Measurements from ENCODE around the gene MAPK9.

MAPK9 gene

DNA sequence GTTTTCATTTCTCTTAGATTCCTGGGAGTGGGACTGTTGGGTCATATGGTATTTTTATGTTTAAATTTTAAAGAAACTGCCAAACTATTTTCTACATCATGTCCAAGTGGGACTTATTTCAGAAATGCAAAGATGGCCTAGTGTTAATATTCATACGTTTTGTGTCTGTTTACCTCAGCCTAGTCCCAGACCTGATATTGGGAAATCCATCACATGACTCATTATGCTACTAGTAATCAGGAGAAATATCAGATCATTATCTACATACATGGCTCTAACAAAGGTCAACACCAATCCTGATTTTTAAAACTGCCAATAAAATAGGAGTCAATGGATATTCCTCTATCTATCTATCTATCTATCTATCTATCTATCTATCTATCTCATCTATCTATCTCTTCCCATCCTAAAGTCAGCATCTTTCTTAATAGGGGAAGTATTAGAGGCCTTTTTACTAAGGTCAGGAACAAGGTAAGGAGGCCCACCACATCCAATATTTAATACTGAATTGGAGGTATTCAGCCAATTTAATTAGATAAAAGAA, 87.5 kb downstream of the MAPK9 start:
- no peak overlapping the region for H3K4me3 ChIP-seq (ENCODE audit: low read depth, low read length)
- no peak for DNase-seq
- no peaks in the 10 kb centered on the region for H3K9me3 ChIP-seq (ENCODE audit: severe bottlenecking)
- H3K27me3 ChIP-seq (ENCODE audit: insufficient read depth, low read depth, severe bottlenecking) = no peaks in the 10 kb centered on the region
- H3K27ac ChIP-seq = no peak overlapping the region
- TF ChIP-seq, protein P1, sequence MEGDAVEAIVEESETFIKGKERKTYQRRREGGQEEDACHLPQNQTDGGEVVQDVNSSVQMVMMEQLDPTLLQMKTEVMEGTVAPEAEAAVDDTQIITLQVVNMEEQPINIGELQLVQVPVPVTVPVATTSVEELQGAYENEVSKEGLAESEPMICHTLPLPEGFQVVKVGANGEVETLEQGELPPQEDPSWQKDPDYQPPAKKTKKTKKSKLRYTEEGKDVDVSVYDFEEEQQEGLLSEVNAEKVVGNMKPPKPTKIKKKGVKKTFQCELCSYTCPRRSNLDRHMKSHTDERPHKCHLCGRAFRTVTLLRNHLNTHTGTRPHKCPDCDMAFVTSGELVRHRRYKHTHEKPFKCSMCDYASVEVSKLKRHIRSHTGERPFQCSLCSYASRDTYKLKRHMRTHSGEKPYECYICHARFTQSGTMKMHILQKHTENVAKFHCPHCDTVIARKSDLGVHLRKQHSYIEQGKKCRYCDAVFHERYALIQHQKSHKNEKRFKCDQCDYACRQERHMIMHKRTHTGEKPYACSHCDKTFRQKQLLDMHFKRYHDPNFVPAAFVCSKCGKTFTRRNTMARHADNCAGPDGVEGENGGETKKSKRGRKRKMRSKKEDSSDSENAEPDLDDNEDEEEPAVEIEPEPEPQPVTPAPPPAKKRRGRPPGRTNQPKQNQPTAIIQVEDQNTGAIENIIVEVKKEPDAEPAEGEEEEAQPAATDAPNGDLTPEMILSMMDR (IDR thresholded peaks at IDR 0.05; ENCODE audit: low read depth, low read length) = no peak
- H3K36me3 ChIP-seq = no peaks in the 10 kb centered on the region

DNA sequence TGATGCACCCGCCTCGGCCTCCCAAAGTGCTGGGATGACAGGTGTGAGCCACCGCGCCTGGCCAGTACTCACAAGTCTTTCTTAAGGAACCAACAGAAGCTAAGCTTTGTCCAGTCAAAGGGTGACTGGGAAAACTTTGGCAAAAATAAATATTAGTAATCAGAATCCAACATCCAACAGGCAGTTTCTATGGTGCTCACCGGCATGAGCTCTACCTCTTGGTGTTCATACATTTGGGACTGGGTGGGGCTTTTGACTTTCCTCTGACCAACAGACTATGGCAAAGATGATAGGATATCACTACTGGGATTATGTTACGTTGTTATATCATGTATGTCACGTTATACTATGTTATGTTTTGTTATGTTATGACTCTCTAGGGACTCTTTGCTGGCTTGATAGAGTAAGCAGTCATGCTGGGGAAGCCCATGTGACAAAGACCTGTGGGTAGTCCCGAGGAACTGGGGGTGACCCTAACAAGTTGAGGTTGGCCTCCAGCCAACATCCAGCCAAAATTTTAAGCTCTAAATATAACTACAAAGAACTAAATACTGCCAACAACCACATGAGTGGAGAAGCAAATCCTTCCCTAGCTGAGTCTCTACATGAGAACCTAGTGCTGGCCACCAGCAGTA, 88.8 kb downstream of the MAPK9 start:
- H3K36me3 ChIP-seq = no peaks in the 10 kb centered on the region
- H3K27ac ChIP-seq = no peak overlapping the region
- H3K4me3 ChIP-seq (ENCODE audit: low read depth, low read length) = no peak overlapping the region
- H3K27me3 ChIP-seq (ENCODE audit: insufficient read depth, low read depth, severe bottlenecking) = no peaks in the 10 kb centered on the region
- no peaks in the 10 kb centered on the region for H3K9me3 ChIP-seq (ENCODE audit: severe bottlenecking)
- TF ChIP-seq, protein P1 (IDR thresholded peaks at IDR 0.05; ENCODE audit: low read depth, low read length) = no peak
- no peak for DNase-seq

DNA sequence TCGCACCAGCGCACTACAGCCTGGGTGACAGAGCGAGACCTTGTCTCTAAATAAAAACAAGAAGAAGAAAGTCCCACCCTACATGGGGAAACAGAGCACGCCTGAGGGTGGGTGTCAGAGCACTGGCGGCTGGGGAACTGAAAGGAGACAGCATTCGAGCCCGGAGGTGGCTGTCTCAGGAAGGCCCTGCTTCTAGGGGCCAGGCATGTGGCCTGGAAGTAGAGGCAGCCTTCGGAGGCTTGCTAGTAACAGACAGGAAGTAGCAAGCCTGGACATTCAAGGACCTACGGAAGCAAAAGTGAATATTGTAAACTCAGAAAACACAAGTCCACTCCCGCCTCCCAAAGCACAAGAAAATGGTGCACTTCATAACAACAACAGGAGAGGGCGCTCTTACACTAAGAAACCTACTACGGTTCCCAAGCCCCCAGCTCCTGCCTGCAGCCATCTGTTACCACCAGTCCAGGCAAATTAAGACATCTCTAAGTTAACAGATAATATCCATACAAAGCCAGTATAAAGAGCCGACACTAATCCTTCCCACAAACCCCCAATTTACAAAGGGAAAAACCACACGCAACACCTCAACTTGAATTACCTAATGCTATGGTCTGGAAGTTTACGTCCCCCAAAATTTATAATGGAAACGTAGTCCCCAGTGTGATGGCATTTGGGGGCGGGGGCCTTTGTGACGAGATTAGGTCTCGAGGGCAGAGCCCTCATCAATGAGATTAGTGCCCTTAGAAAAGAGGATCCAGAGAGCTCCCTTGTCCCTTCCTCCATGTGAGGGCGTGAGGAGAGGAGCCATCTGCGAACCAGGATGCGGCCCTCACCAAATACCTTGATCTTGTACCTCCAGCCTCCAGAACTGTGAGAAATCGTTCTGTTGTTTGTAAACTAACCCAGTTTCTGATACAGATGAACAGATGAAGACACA, 90.6 kb downstream of the MAPK9 start:
- Histone ChIP-seq H3K9me3 (ENCODE audit: severe bottlenecking) (no peaks in the 10 kb centered on the region), H3K27me3 (ENCODE audit: insufficient read depth, low read depth, severe bottlenecking) (no peaks in the 10 kb centered on the region), H3K4me3 (ENCODE audit: low read depth, low read length) (peak overlapping the region; percentile 18; the same call in 1 of the 2 replicates), H3K36me3 (no peaks in the 10 kb centered on the region), H3K27ac (peak overlapping the region; percentile 33)
- peak; percentile 74 for DNase-seq
- TF ChIP-seq, protein P1 (IDR thresholded peaks at IDR 0.05; ENCODE audit: low read depth, low read length) = peak; percentile 60

DNA sequence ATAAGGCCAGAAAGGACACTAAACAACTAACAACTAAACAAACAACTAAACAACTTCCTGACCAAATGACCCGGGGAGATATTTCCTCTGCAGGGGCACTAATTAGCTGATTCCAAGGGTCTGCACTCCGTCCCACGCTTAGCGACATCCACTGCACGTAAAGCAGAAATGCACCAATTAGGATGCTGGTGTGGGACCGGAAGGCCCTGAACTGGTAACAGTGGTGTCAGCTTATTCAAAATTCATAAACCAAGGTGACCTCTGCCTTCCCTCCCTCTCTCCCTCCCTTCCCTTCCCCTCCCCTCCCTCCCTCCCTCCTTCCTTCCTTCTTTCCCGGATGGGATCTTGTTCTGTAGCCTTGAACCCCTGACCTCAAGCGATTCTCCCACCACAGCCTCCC, 92.5 kb downstream of the MAPK9 start:
- TF ChIP-seq, protein P1 (IDR thresholded peaks at IDR 0.05; ENCODE audit: low read depth, low read length) = no peak
- H3K36me3 ChIP-seq = no peaks in the 10 kb centered on the region
- H3K27ac ChIP-seq = no peak overlapping the region
- H3K4me3 ChIP-seq (ENCODE audit: low read depth, low read length) = no peak overlapping the region
- H3K27me3 ChIP-seq (ENCODE audit: insufficient read depth, low read depth, severe bottlenecking) = no peaks in the 10 kb centered on the region
- DNase-seq = no peak
- no peaks in the 10 kb centered on the region for H3K9me3 ChIP-seq (ENCODE audit: severe bottlenecking)

DNA sequence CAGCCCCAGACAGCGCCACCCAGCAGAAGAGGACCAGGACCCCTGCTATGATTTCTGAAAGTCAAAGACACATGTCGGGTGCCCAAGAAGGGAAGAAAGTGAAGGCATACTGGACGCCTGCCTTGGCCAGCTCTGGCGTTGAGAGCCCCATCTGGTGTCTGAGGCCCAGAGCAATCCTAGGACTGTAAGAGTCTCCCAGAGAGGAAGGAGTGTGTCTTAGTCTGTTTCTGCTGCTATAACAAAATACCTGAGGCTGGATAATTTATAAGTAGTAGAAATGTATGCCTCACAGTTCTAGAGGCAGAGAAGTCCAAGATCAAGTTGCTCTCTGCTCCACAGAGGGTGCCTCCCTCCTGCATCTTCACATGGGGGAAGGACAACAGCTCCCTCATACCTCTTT, 93.7 kb downstream of the MAPK9 start:
- no peaks in the 10 kb centered on the region for H3K9me3 ChIP-seq (ENCODE audit: severe bottlenecking)
- DNase-seq = no peak
- no peaks in the 10 kb centered on the region for H3K36me3 ChIP-seq
- H3K27ac ChIP-seq = no peak overlapping the region
- TF ChIP-seq, protein P1 (IDR thresholded peaks at IDR 0.05; ENCODE audit: low read depth, low read length) = no peak
- no peaks in the 10 kb centered on the region for H3K27me3 ChIP-seq (ENCODE audit: insufficient read depth, low read depth, severe bottlenecking)
- H3K4me3 ChIP-seq (ENCODE audit: low read depth, low read length) = no peak overlapping the region

All from WERI-Rb-1 (cell line).